Measurements from ENCODE around the gene MAGOH.

The MAGOH gene

DNA sequence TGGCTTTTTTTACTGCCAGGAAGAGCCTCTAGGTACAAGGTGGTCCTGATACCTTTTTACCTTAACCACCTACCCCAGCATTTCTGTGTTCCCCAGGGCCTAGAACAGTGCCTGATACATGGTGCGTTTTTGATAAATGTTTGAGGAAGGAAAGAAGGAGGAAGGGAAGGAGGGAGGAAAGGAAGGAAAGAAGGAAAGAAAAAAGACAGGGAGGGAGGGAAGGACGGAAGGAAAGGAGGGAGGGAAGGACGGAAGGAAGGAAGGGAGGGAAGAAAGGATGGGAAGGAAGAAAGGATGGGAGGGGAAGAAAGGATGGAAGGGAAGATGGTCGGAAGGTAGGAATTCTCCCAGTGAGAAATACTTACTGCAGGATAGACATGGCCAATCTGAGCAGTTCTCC lies 12.0 kb upstream of the MAGOH start:
- H2BK12ac ChIP-seq (ENCODE audit: low read length) = no peak overlapping the region
- H3K4ac ChIP-seq (ENCODE audit: low read depth, low read length) = no peak overlapping the region
- H3K27ac ChIP-seq (ENCODE audit: low read depth, low read length) = no peak overlapping the region
- H3K79me1 ChIP-seq (ENCODE audit: low read length) = no peaks in the 10 kb centered on the region
- no peak overlapping the region for H2BK5ac ChIP-seq (ENCODE audit: low read depth, low read length, poor library complexity)
- no peak overlapping the region for H3K4me2 ChIP-seq (ENCODE audit: low read length)
- H3K27me3 ChIP-seq (ENCODE audit: insufficient read depth, low read length) = no peaks in the 10 kb centered on the region
- no peaks in the 10 kb centered on the region for H3K36me3 ChIP-seq (ENCODE audit: control insufficient read depth in 1 of 2, insufficient read depth in 2 of 2, low read length in 2 of 2)
- H2AK5ac ChIP-seq (ENCODE audit: low read length) = no peak overlapping the region
- no peak overlapping the region for H4K91ac ChIP-seq (ENCODE audit: low read depth, low read length)
- H2BK120ac ChIP-seq (ENCODE audit: insufficient read depth, low read length, poor library complexity) = no peak overlapping the region
- no peaks in the 10 kb centered on the region for H3K9me3 ChIP-seq (ENCODE audit: insufficient read depth, low read depth, low read length)
- H3K4me1 ChIP-seq (ENCODE audit: control insufficient read depth in 1 of 2, insufficient read depth in 2 of 2, low read length in 2 of 2) = peaks cover 0 to 2% of the 10 kb centered on the region in 2 experiments
- H3K79me2 ChIP-seq (ENCODE audit: control insufficient read depth, insufficient read depth, low read length, poor library complexity) = no peaks in the 10 kb centered on the region
- no peak overlapping the region for H4K12ac ChIP-seq (ENCODE audit: low read depth, low read length)
- no peak for DNase-seq
- no peak overlapping the region for H2AFZ ChIP-seq (ENCODE audit: insufficient read depth, low read length, poor library complexity)
- no peak overlapping the region for H3K4me3 ChIP-seq (ENCODE audit: low read depth, low read length)
- H3K18ac ChIP-seq (ENCODE audit: low read length) = no peak overlapping the region
- no peak overlapping the region for H3K9ac ChIP-seq (ENCODE audit: low read length)
- no peak overlapping the region for H3K23ac ChIP-seq (ENCODE audit: low read length)
- 97% methylated on average over 4 of the region's 4 CpGs for WGBS (ENCODE audit: extremely low coverage, insufficient coverage, insufficient read length)
- H4K8ac ChIP-seq (ENCODE audit: low read depth, low read length) = no peak overlapping the region
- H3K14ac ChIP-seq (ENCODE audit: low read length) = no peak overlapping the region

DNA sequence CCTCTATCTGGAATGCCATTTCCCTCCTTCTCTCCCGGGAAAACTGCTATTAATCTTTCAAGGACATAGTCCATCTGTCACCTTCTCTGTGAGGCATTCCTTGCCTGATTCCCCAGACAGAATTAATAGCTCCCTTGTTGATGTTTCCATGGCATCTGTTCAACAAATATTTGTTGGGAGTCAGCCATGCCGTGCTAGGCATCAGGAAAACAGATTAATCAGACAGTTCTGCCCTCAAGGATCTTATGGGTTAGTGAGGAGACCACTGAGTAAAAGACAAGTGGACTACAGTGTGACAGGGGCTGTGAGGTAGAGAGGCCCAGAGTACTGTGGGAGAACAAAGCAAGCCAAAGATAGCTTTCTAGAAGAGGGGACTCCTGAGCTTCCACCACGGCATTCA lies 11.4 kb upstream of the MAGOH start:
- Histone ChIP-seq H3K23ac (ENCODE audit: low read length) (no peak overlapping the region), H4K12ac (ENCODE audit: low read depth, low read length) (no peak overlapping the region), H2AFZ (ENCODE audit: insufficient read depth, low read length, poor library complexity) (no peak overlapping the region), H3K36me3 (ENCODE audit: control insufficient read depth in 1 of 2, insufficient read depth in 2 of 2, low read length in 2 of 2) (no peaks in the 10 kb centered on the region), H3K27ac (ENCODE audit: low read depth, low read length) (no peak overlapping the region), H3K14ac (ENCODE audit: low read length) (no peak overlapping the region), H2BK5ac (ENCODE audit: low read depth, low read length, poor library complexity) (no peak overlapping the region), H3K79me1 (ENCODE audit: low read length) (no peaks in the 10 kb centered on the region), H2BK120ac (ENCODE audit: insufficient read depth, low read length, poor library complexity) (no peak overlapping the region), H3K4me2 (ENCODE audit: low read length) (no peak overlapping the region), H3K9me3 (ENCODE audit: insufficient read depth, low read depth, low read length) (no peaks in the 10 kb centered on the region), H3K27me3 (ENCODE audit: insufficient read depth, low read length) (no peaks in the 10 kb centered on the region), H3K4me1 (ENCODE audit: control insufficient read depth in 1 of 2, insufficient read depth in 2 of 2, low read length in 2 of 2) (peaks cover 0 to 2% of the 10 kb centered on the region in 2 experiments), H2AK5ac (ENCODE audit: low read length) (no peak overlapping the region), H3K79me2 (ENCODE audit: control insufficient read depth, insufficient read depth, low read length, poor library complexity) (no peaks in the 10 kb centered on the region), H3K4ac (ENCODE audit: low read depth, low read length) (no peak overlapping the region), H2BK12ac (ENCODE audit: low read length) (no peak overlapping the region), H4K8ac (ENCODE audit: low read depth, low read length) (no peak overlapping the region), H3K18ac (ENCODE audit: low read length) (no peak overlapping the region), H3K4me3 (ENCODE audit: low read depth, low read length) (no peak overlapping the region), H3K9ac (ENCODE audit: low read length) (no peak overlapping the region), H4K91ac (ENCODE audit: low read depth, low read length) (no peak overlapping the region)
- WGBS (ENCODE audit: extremely low coverage, insufficient coverage, insufficient read length) = no CpG with 5 or more reads among the region's 3 CpGs
- DNase-seq = no peak

DNA sequence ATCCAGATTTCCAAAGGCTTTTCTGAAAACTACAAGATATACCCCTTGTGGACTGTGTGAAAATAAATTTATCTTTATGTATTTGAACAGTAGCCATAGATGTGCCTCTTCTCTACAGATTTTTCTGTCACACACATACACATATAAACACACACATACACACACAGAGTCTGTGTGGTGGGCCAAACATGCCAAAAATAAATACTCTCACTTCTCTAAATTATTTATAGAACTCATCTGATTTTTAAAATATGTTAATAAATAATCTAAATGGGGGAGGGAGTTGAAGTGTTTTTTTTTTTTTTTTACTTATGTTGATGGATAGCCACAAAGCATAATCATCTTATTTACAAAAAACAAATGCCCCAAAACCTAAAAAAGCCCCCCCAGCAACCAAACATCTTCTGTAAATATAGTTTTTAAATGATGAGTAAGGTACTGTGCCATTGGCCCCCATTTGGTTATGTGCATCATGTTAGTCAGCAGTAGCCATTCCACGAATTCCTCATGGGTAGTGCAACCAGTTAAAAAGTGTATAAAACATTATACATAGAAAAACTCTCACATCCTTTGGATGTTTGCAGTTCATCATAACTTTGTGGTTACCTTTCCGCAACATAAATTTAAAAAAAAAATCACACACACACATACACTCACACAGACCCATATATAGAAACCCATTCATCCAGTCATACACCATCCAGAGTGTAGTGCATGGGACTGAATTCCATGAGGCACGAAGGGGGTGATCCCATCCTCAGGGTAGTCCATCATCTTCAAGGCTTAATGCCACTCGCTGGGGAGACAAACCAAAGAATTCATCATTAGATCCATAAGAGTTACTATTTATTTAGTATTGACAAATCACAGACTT lies 8.2 kb upstream of the MAGOH start:
- H3K9me3 ChIP-seq (ENCODE audit: insufficient read depth, low read depth, low read length) = no peaks in the 10 kb centered on the region
- H3K36me3 ChIP-seq (ENCODE audit: control insufficient read depth in 1 of 2, insufficient read depth in 2 of 2, low read length in 2 of 2) = no peaks in the 10 kb centered on the region
- H2BK12ac ChIP-seq (ENCODE audit: low read length) = no peak overlapping the region
- no peak overlapping the region for H3K14ac ChIP-seq (ENCODE audit: low read length)
- no peak overlapping the region for H3K4me2 ChIP-seq (ENCODE audit: low read length)
- no peaks in the 10 kb centered on the region for H3K79me2 ChIP-seq (ENCODE audit: control insufficient read depth, insufficient read depth, low read length, poor library complexity)
- H3K4ac ChIP-seq (ENCODE audit: low read depth, low read length) = no peak overlapping the region
- H3K18ac ChIP-seq (ENCODE audit: low read length) = no peak overlapping the region
- no peaks in the 10 kb centered on the region for H3K27me3 ChIP-seq (ENCODE audit: insufficient read depth, low read length)
- no peaks in the 10 kb centered on the region for H3K79me1 ChIP-seq (ENCODE audit: low read length)
- no peak overlapping the region for H2AFZ ChIP-seq (ENCODE audit: insufficient read depth, low read length, poor library complexity)
- DNase-seq = no peak
- H2AK5ac ChIP-seq (ENCODE audit: low read length) = no peak overlapping the region
- H3K4me1 ChIP-seq (ENCODE audit: control insufficient read depth in 1 of 2, insufficient read depth in 2 of 2, low read length in 2 of 2) = no peaks in the 10 kb centered on the region
- 100% methylated on average over 1 of the region's 4 CpGs for WGBS (ENCODE audit: extremely low coverage, insufficient coverage, insufficient read length)
- no peak overlapping the region for H3K4me3 ChIP-seq (ENCODE audit: low read depth, low read length)
- no peak overlapping the region for H3K23ac ChIP-seq (ENCODE audit: low read length)
- H4K91ac ChIP-seq (ENCODE audit: low read depth, low read length) = no peak overlapping the region
- H3K9ac ChIP-seq (ENCODE audit: low read length) = no peak overlapping the region
- H2BK120ac ChIP-seq (ENCODE audit: insufficient read depth, low read length, poor library complexity) = no peak overlapping the region
- H4K8ac ChIP-seq (ENCODE audit: low read depth, low read length) = no peak overlapping the region
- no peak overlapping the region for H3K27ac ChIP-seq (ENCODE audit: low read depth, low read length)
- no peak overlapping the region for H2BK5ac ChIP-seq (ENCODE audit: low read depth, low read length, poor library complexity)
- no peak overlapping the region for H4K12ac ChIP-seq (ENCODE audit: low read depth, low read length)

DNA sequence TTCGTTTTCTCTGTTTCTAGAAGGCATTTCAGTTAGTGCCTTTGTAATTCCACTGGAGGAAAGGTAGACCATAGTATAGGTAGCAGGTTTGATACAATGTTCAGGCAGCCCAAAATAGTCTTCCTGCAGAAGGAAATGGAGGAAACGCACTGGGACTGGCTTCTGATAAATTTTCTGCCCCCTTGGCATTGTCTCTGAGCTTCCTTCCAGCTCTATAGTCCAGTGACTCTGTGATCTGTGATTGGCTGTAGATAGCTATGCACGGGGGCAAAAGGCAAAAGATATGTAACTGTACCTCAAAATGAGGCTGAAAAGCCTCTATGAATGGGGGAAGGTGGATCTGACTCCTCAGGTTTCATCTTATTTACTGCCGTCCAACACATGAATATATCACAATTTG lies 5.8 kb upstream of the MAGOH start:
- Histone ChIP-seq H2AK5ac (ENCODE audit: low read length) (no peak overlapping the region), H4K8ac (ENCODE audit: low read depth, low read length) (no peak overlapping the region), H4K12ac (ENCODE audit: low read depth, low read length) (no peak overlapping the region), H3K4me2 (ENCODE audit: low read length) (no peak overlapping the region), H2AFZ (ENCODE audit: insufficient read depth, low read length, poor library complexity) (no peak overlapping the region), H3K36me3 (ENCODE audit: control insufficient read depth in 1 of 2, insufficient read depth in 2 of 2, low read length in 2 of 2) (no peaks in the 10 kb centered on the region), H2BK5ac (ENCODE audit: low read depth, low read length, poor library complexity) (no peak overlapping the region), H3K9ac (ENCODE audit: low read length) (no peak overlapping the region), H3K79me2 (ENCODE audit: control insufficient read depth, insufficient read depth, low read length, poor library complexity) (no peaks in the 10 kb centered on the region), H3K4me3 (ENCODE audit: low read depth, low read length) (no peak overlapping the region), H3K27ac (ENCODE audit: low read depth, low read length) (no peak overlapping the region), H3K9me3 (ENCODE audit: insufficient read depth, low read depth, low read length) (no peaks in the 10 kb centered on the region), H2BK12ac (ENCODE audit: low read length) (no peak overlapping the region), H3K4me1 (ENCODE audit: control insufficient read depth in 1 of 2, insufficient read depth in 2 of 2, low read length in 2 of 2) (peaks cover 0 to under 1% of the 10 kb centered on the region in 2 experiments), H3K4ac (ENCODE audit: low read depth, low read length) (no peak overlapping the region), H4K91ac (ENCODE audit: low read depth, low read length) (no peak overlapping the region), H3K27me3 (ENCODE audit: insufficient read depth, low read length) (no peaks in the 10 kb centered on the region), H3K79me1 (ENCODE audit: low read length) (no peaks in the 10 kb centered on the region), H2BK120ac (ENCODE audit: insufficient read depth, low read length, poor library complexity) (no peak overlapping the region), H3K23ac (ENCODE audit: low read length) (no peak overlapping the region), H3K18ac (ENCODE audit: low read length) (no peak overlapping the region), H3K14ac (ENCODE audit: low read length) (no peak overlapping the region)
- no peak for DNase-seq
- WGBS (ENCODE audit: extremely low coverage, insufficient coverage, insufficient read length) = no CpG with 5 or more reads among the region's 4 CpGs
